Neural progenitor cell (in vitro differentiated cells): ENCODE data around the gene TOMM70. TPM values are rescaled to one million over a fixed set of nuclear protein-coding genes. Genes with fewer than 3 reads are reported as not detected.

Experiments
- DNase-seq: peaks from one replicate; pipeline ENCODE4 v3.0.0-alpha.2; 2016; ENCODE audit warnings: low spot score
- H2AFZ ChIP-seq: fragments of 200-600 bp; sonication (generic); replicated peaks from 2 replicates; pipeline ENCODE4 v1.6.1; 2016; ENCODE audit warnings: antibody characterized with exemption
- H3F3A ChIP-seq: fragments of 200-600 bp; sonication (generic); 2 replicates; pipeline ENCODE4 v1.6.1; 2016; ENCODE audit warnings: antibody characterized with exemption, low read depth
- H3K27ac ChIP-seq: fragments of 200-600 bp; sonication (generic); 2 replicates; pipeline ENCODE4 v1.5.1; 2016; ENCODE audit warnings: mild to moderate bottlenecking
- H3K27me3 ChIP-seq: fragments of 200-600 bp; sonication (generic); 2 replicates; pipeline ENCODE4 v1.6.1; 2016; ENCODE audit warnings: mild to moderate bottlenecking, moderate library complexity
- H3K36me3 ChIP-seq: fragments of 200-600 bp; sonication (generic); 2 replicates; pipeline ENCODE4 v1.5.1; 2016
- H3K4me1 ChIP-seq: fragments of 200-600 bp; sonication (generic); 2 replicates; pipeline ENCODE4 v1.6.1; 2016; ENCODE audit warnings: mixed run types
- H3K4me2 ChIP-seq: fragments of 200-600 bp; sonication (generic); 2 replicates; pipeline ENCODE4 v1.6.1; 2016
- H3K4me3 ChIP-seq: fragments of 200-600 bp; sonication (generic); 2 replicates; pipeline ENCODE4 v1.5.1; 2016
- H3K79me2 ChIP-seq: fragments of 200-600 bp; sonication (generic); 2 replicates; pipeline ENCODE4 v1.6.1; 2016; ENCODE audit warnings: low read depth
- H3K9ac ChIP-seq: fragments of 200-600 bp; sonication (generic); 2 replicates; pipeline ENCODE4 v1.6.1; 2016
- H3K9me3 ChIP-seq: fragments of 200-600 bp; sonication (generic); 2 replicates; pipeline ENCODE4 v1.5.1; 2016; ENCODE audit warnings: low read depth
- H4K20me1 ChIP-seq: fragments of 200-600 bp; sonication (generic); 2 replicates; pipeline ENCODE4 v1.6.1; 2016; ENCODE audit warnings: low read depth
- H3K27ac Mint-ChIP-seq: 3 replicates; pipeline ENCODE4 v1.8.0; 2021; ENCODE audit warnings: mixed read lengths
- H3K27me3 Mint-ChIP-seq: 2 replicates; pipeline ENCODE4 v1.8.0; 2022; ENCODE audit warnings: low read depth, mild to moderate bottlenecking, inconsistent platforms, moderate library complexity, mixed read lengths; ENCODE audit not compliant: insufficient read depth
- H3K36me3 Mint-ChIP-seq: 3 replicates; pipeline ENCODE4 v1.8.0; 2021; ENCODE audit warnings: mixed read lengths
- H3K4me1 Mint-ChIP-seq: 3 replicates; pipeline ENCODE4 v1.8.0; 2021; ENCODE audit warnings: mixed read lengths
- H3K4me3 Mint-ChIP-seq: 3 replicates; pipeline ENCODE4 v1.8.0; 2021; ENCODE audit warnings: mild to moderate bottlenecking, moderate library complexity, mixed read lengths
- H3K9me3 Mint-ChIP-seq: 3 replicates; pipeline ENCODE4 v1.8.0; 2020; ENCODE audit warnings: mixed read lengths
- CTCF ChIP-seq: fragments of 200-600 bp; sonication (generic); IDR thresholded peaks from 2 replicates; pipeline ENCODE4 v1.5.1; 2017; ENCODE audit warnings: antibody characterized with exemption, mild to moderate bottlenecking
- EZH2 ChIP-seq: fragments of 200-600 bp; sonication (generic); IDR thresholded peaks from 2 replicates; pipeline ENCODE4 v1.6.1; 2017; ENCODE audit warnings: antibody characterized with exemption, mild to moderate bottlenecking, moderate library complexity
- EZH2phosphoT487 ChIP-seq: fragments of 200-600 bp; sonication (generic); IDR thresholded peaks from 2 replicates; pipeline ENCODE4 v1.6.1; 2017; ENCODE audit warnings: antibody characterized with exemption
- total RNA-seq: library from RNA; depleted of rRNA; stranded (reverse); fragments of >200 nt; gene quantifications from 2 replicates; pipeline ENCODE4 v1.2.3, GENCODE V29; 2015; ENCODE audit warnings: low replicate concordance

TOMM70 gene
- total RNA-seq, 1 donor from 2014 or later = 58.5 TPM

GRCh38 chr3:100443690-100444089 lies 42.8 kb upstream of the TOMM70 start:
- TF ChIP-seq EZH2 (no peak), EZH2phosphoT487 (no peak), CTCF (no peak)
- no peaks in the 10 kb centered on the region for H4K20me1 ChIP-seq
- H3K4me2 ChIP-seq = no peak overlapping the region
- no peaks in the 10 kb centered on the region for H3K27me3 Mint-ChIP-seq
- H3K9ac ChIP-seq = no peak overlapping the region
- H3K27me3 ChIP-seq = no peaks in the 10 kb centered on the region
- no peak for DNase-seq
- H3F3A ChIP-seq = no peaks in the 10 kb centered on the region
- no peak overlapping the region for H3K4me3 Mint-ChIP-seq
- H3K79me2 ChIP-seq = no peaks in the 10 kb centered on the region
- H3K36me3 Mint-ChIP-seq = peaks cover 25% of the 10 kb centered on the region
- no peaks in the 10 kb centered on the region for H3K4me1 ChIP-seq
- H3K27ac Mint-ChIP-seq = no peak overlapping the region
- H3K4me1 Mint-ChIP-seq = no peaks in the 10 kb centered on the region
- no peak overlapping the region for H3K4me3 ChIP-seq
- H3K27ac ChIP-seq = no peak overlapping the region
- peaks cover 34% of the 10 kb centered on the region for H3K9me3 Mint-ChIP-seq
- no peak overlapping the region for H2AFZ ChIP-seq
- peaks cover 7% of the 10 kb centered on the region for H3K36me3 ChIP-seq
- H3K9me3 ChIP-seq = peaks cover 18% of the 10 kb centered on the region

- no peaks in the 10 kb centered on the region for H3K4me1 Mint-ChIP-seq
- peaks cover 18% of the 10 kb centered on the region for H3K9me3 Mint-ChIP-seq
- H3K4me3 ChIP-seq = no peak overlapping the region
- no peaks in the 10 kb centered on the region for H3K79me2 ChIP-seq
- peaks cover 13% of the 10 kb centered on the region for H3K9me3 ChIP-seq
- no peak overlapping the region for H3K9ac ChIP-seq
- peaks cover 23% of the 10 kb centered on the region for H3K36me3 Mint-ChIP-seq
- H3K4me1 ChIP-seq = no peaks in the 10 kb centered on the region
- TF ChIP-seq CTCF (no peak), EZH2phosphoT487 (no peak), EZH2 (no peak)
- no peaks in the 10 kb centered on the region for H3F3A ChIP-seq
- DNase-seq = no peak
- H3K27me3 Mint-ChIP-seq = no peaks in the 10 kb centered on the region
- no peak overlapping the region for H3K27ac ChIP-seq
- peaks cover 7% of the 10 kb centered on the region for H3K36me3 ChIP-seq
- H3K27ac Mint-ChIP-seq = no peak overlapping the region
- no peaks in the 10 kb centered on the region for H4K20me1 ChIP-seq
- no peaks in the 10 kb centered on the region for H3K27me3 ChIP-seq
- H3K4me3 Mint-ChIP-seq = no peak overlapping the region
- no peak overlapping the region for H2AFZ ChIP-seq
- H3K4me2 ChIP-seq = no peak overlapping the region
These were observed 40.0 kb upstream of the TOMM70 start for GRCh38 chr3:100440895-100441294.

GRCh38 chr3:100438623-100438974 lies 37.7 kb upstream of the TOMM70 start:
- Mint-ChIP-seq H3K4me3 (no peak overlapping the region), H3K27me3 (no peaks in the 10 kb centered on the region), H3K4me1 (no peaks in the 10 kb centered on the region), H3K36me3 (peaks cover 26% of the 10 kb centered on the region), H3K27ac (no peak overlapping the region), H3K9me3 (peaks cover 11% of the 10 kb centered on the region)
- Histone ChIP-seq H3K36me3 (no peaks in the 10 kb centered on the region), H4K20me1 (no peaks in the 10 kb centered on the region), H3K9ac (no peak overlapping the region), H3K4me1 (no peaks in the 10 kb centered on the region), H3K9me3 (no peaks in the 10 kb centered on the region), H3K4me3 (no peak overlapping the region), H2AFZ (no peak overlapping the region), H3K27me3 (no peaks in the 10 kb centered on the region), H3K79me2 (no peaks in the 10 kb centered on the region), H3F3A (no peaks in the 10 kb centered on the region), H3K4me2 (no peak overlapping the region), H3K27ac (no peak overlapping the region)
- TF ChIP-seq EZH2phosphoT487 (no peak), CTCF (no peak), EZH2 (no peak)
- no peak for DNase-seq
